CD4-positive, alpha-beta T cell (primary cell): ENCODE data around the gene LAMTOR2. TPM values are rescaled to one million over a fixed set of nuclear protein-coding genes. Genes with fewer than 3 reads are reported as not detected.
A peak's percentile ranks its signal among the peaks of the same experiment; 100 is the strongest.
"Not testable (repeated sequence)": the region's sequence is repeated elsewhere in the genome, so short reads cannot be mapped to it uniquely, and the experiment has no call there.

Experiments
- ATAC-seq: fragments of 200-7000 bp; cut with Tn5 transposase; one replicate; pipeline ENCODE4 v1.10.0; 2022; ENCODE audit warnings: mild to moderate bottlenecking; ENCODE audit not compliant: poor library complexity
- CTCF ChIA-PET: fragments of 350-600 bp; sonication (Branson Sonifier 250); formaldehyde crosslinking; loops from one replicate; lab custom pipeline; 2021; ENCODE audit warnings: antibody characterized with exemption, inconsistent platforms; lab: Charles Lee
- POLR2A ChIA-PET: fragments of 350-600 bp; sonication (Branson Sonifier 250); formaldehyde crosslinking; loops from one replicate; lab custom pipeline; 2021; ENCODE audit warnings: antibody characterized with exemption, inconsistent platforms; lab: Charles Lee
- DNase-seq, 14 experiments: peaks; one replicate each; pipeline ENCODE4 v3.0.0-alpha.2; 2013 to 2020; ENCODE audit warnings: mixed read lengths in 2 of 14
- H3K27ac ChIP-seq, 2 donors: one replicate each; pipeline versions ENCODE4 v1.5.1 to v1.7.0; 2013; ENCODE audit warnings: low read length in 2 of 2, low read depth in 1 of 2, mild to moderate bottlenecking in 1 of 2
- H3K27me3 ChIP-seq, 2 experiments: 1 replicate in 1 of 2; 2 replicates in 1 of 2; pipeline versions ENCODE4 v1.6.1 to v1.7.0; 2013; ENCODE audit warnings: low read length in 2 of 2, control low read depth in 1 of 2, mild to moderate bottlenecking in 1 of 2, moderate library complexity in 1 of 2; ENCODE audit not compliant: insufficient read depth in 2 of 2, control insufficient read depth in 1 of 2
- H3K36me3 ChIP-seq: one replicate; pipeline ENCODE4 v1.6.1; 2013; ENCODE audit warnings: low read length, control low read depth; ENCODE audit not compliant: insufficient read depth
- H3K4me1 ChIP-seq: one replicate; pipeline ENCODE4 v1.6.1; 2013; ENCODE audit warnings: low read length, control low read depth; ENCODE audit not compliant: insufficient read depth
- H3K4me3 ChIP-seq: one replicate; pipeline ENCODE4 v1.5.1; 2013; ENCODE audit warnings: mild to moderate bottlenecking, low read length, moderate library complexity
- H3K9me3 ChIP-seq, 2 experiments: 1 replicate in 1 of 2; 2 replicates in 1 of 2; pipeline versions ENCODE4 v1.6.1 to v1.7.0; 2013; ENCODE audit warnings: low read length in 2 of 2, mild to moderate bottlenecking in 2 of 2, control low read depth in 1 of 2, moderate library complexity in 1 of 2; ENCODE audit not compliant: control insufficient read depth in 1 of 2, insufficient read depth in 1 of 2
- H3K27ac Mint-ChIP-seq: one replicate; pipeline ENCODE4 v1.8.0; 2020; ENCODE audit warnings: mixed read lengths
- H3K27me3 Mint-ChIP-seq: one replicate; pipeline ENCODE4 v1.8.0; 2021; ENCODE audit warnings: mixed read lengths
- H3K36me3 Mint-ChIP-seq: one replicate; pipeline ENCODE4 v1.8.0; 2021; ENCODE audit warnings: low read depth, mixed read lengths
- H3K4me1 Mint-ChIP-seq: one replicate; pipeline ENCODE4 v1.8.0; 2021; ENCODE audit warnings: low read depth, mixed read lengths
- H3K4me3 Mint-ChIP-seq: one replicate; pipeline ENCODE4 v1.8.0; 2020; ENCODE audit warnings: mild to moderate bottlenecking, mixed read lengths
- H3K9me3 Mint-ChIP-seq: one replicate; pipeline ENCODE4 v1.8.0; 2020; ENCODE audit warnings: mixed read lengths
- CTCF ChIP-seq: fragments of 200-600 bp; IDR thresholded peaks from one replicate; pipeline ENCODE4 v1.8.0; 2022; ENCODE audit warnings: antibody characterized with exemption, mild to moderate bottlenecking
- intact Hi-C, 2 experiments: fragments of 100-400 bp; cut with DNase I in 1 of 2; cut with micrococcal nuclease in 1 of 2; formaldehyde crosslinking; loops; one replicate each; pipeline versions ENCODE4 v1.15.1 to v1.9.0; 2023 to 2025; cut with DNase I, micrococcal nuclease
- total RNA-seq, 174 experiments: library from RNA in 2 of 174; stranded (reverse) in 2 of 174; gene quantifications; one replicate each; pipeline ENCODE4 v1.2.3 and lab custom pipeline; 2021 to 2026

Gene LAMTOR2
- total RNA-seq, 2 experiments from 2014 or later, result 7.0 to 8.7 TPM

DNA sequence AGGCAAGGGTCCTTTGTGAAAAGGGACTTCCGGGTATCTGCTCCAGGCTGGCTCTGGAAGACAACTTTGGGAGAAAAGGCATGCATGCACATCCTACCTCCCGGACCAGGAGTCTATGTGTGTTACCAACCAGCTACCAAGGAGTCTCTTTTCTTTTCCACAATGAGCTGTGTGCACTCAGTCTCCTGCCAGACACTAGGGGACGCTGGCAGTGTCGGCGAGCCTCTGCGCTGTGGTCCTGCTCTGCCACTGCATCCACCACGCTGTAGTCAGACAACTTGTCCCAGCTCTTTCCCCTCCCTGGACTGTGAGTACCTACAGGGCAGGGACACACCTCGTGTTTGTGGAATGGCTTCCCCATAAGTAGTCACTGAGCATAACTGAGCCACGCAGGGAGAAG lies 28.7 kb upstream of the LAMTOR2 start:
- Mint-ChIP-seq H3K27ac (no peak overlapping the region), H3K9me3 (no peaks in the 10 kb centered on the region), H3K27me3 (peaks cover 5% of the 10 kb centered on the region), H3K4me3 (no peak overlapping the region), H3K36me3 (peaks cover 2% of the 10 kb centered on the region), H3K4me1 (peaks cover 12% of the 10 kb centered on the region)
- Histone ChIP-seq H3K9me3 (no peaks in the 10 kb centered on the region), H3K4me1 (peaks cover 9% of the 10 kb centered on the region), H3K27me3 (no peaks in the 10 kb centered on the region), H3K36me3 (no peaks in the 10 kb centered on the region), H3K27ac (no peak overlapping the region), H3K4me3 (no peak overlapping the region)
- ChIA-PET POLR2A (no interaction called here), CTCF (interaction anchor here (0.7 to 1.2 kb wide), 3 partner anchors 28 to 109 kb away, joined by 3 to 5 read pairs (median 4); partner anchors contain the start of gene UBQLN4)
- intact Hi-C loops, result no loop called here
- no peak for TF ChIP-seq CTCF
- DNase-seq (peak in 8 of 14 experiments; percentile 3 to 68 (median 22)), ATAC-seq (peak; percentile 79)

DNA sequence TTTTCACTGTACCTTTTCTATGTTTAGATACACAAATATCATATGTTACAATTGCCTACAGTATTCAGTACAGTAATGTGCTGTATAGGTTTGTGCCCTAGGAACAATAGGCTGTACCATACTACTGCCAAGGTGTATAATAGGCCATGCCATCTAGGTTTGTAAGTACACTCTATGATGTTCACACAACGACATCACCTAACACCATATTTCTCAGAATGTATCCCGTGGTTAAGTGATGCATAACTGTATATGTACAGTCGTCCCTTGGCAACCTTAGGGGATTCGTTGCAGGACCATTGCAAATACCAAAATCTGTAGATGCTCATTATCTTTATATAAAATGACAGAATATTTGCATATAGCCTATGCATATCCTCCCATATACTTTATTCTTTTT lies 28.0 kb upstream of the LAMTOR2 start:
- Histone ChIP-seq H3K36me3 (no peaks in the 10 kb centered on the region), H3K27ac (no peak overlapping the region), H3K4me3 (no peak overlapping the region), H3K9me3 (no peaks in the 10 kb centered on the region), H3K27me3 (no peaks in the 10 kb centered on the region), H3K4me1 (peaks cover 5% of the 10 kb centered on the region)
- H3K36me3 Mint-ChIP-seq, result no peaks in the 10 kb centered on the region
- intact Hi-C loops, result no loop called here
- ChIA-PET CTCF (interaction anchor here (0.7 to 1.2 kb wide), 2 partner anchors 27 to 40 kb away, joined by 4 to 5 read pairs; partner anchors contain the start of gene UBQLN4), POLR2A (no interaction called here)
- peaks cover 9% of the 10 kb centered on the region for H3K4me1 Mint-ChIP-seq
- H3K27me3 Mint-ChIP-seq, result peaks cover 5% of the 10 kb centered on the region
- H3K9me3 Mint-ChIP-seq, result no peaks in the 10 kb centered on the region
- DNase-seq, result no peak
- H3K27ac Mint-ChIP-seq, result no peak overlapping the region
- no peak for ATAC-seq
- TF ChIP-seq CTCF, result no peak
- no peak overlapping the region for H3K4me3 Mint-ChIP-seq

GRCh38 chr1:156033011-156033410 lies 21.6 kb upstream of the LAMTOR2 start:
- Histone ChIP-seq H3K4me1 (no peaks in the 10 kb centered on the region), H3K4me3 (no peak overlapping the region), H3K9me3 (no peaks in the 10 kb centered on the region), H3K36me3 (no peaks in the 10 kb centered on the region), H3K27me3 (no peaks in the 10 kb centered on the region), H3K27ac (no peak overlapping the region)
- ATAC-seq (no peak), DNase-seq (no peak)
- no peak for TF ChIP-seq CTCF
- intact Hi-C loops, result no loop called here
- Mint-ChIP-seq H3K27ac (no peak overlapping the region), H3K27me3 (no peaks in the 10 kb centered on the region), H3K4me1 (no peaks in the 10 kb centered on the region), H3K9me3 (no peaks in the 10 kb centered on the region), H3K4me3 (no peak overlapping the region), H3K36me3 (peaks cover 17% of the 10 kb centered on the region)
- POLR2A ChIA-PET, result no interaction called here
- CTCF ChIA-PET, result no interaction called here

- H3K9me3 Mint-ChIP-seq, H3K9me3 ChIP-seq, H3K4me3 ChIP-seq, H3K27me3 Mint-ChIP-seq, H3K27ac ChIP-seq, H3K27ac Mint-ChIP-seq, intact Hi-C loops, H3K4me1 Mint-ChIP-seq, POLR2A ChIA-PET, H3K27me3 ChIP-seq, H3K4me3 Mint-ChIP-seq, DNase-seq, CTCF ChIA-PET, ATAC-seq, H3K36me3 ChIP-seq, H3K4me1 ChIP-seq: not testable (repeated sequence)
- H3K36me3 Mint-ChIP-seq, result peaks cover 17% of the 10 kb centered on the region
Observed at GRCh38 chr1:156034991-156035390, 19.6 kb upstream of the LAMTOR2 start.
